K562 (cell line): Measurements from ENCODE around the gene DCTN5. TPM values are rescaled to one million over a fixed set of nuclear protein-coding genes. Genes with fewer than 3 reads are reported as not detected.

ENCODE experiments used
- CCNT2 ChIP-seq: IDR thresholded peaks from 2 replicates; pipeline ENCODE4 v1.6.1; 2011; ENCODE audit warnings: borderline replicate concordance, low read depth, mild to moderate bottlenecking, moderate library complexity, mixed read lengths, low read length; ENCODE audit not compliant: insufficient read length; ENCODE audit errors: extremely low read depth
- CEBPB ChIP-seq: fragments of 450-650 bp; IDR thresholded peaks from 2 replicates; pipeline ENCODE4 v1.6.1; 2016; ENCODE audit warnings: missing genetic modification characterization, missing compliant biosample characterization
- COPS2 ChIP-seq: fragments of 450-650 bp; conservative IDR thresholded peaks from 2 replicates; pipeline ENCODE4 v1.6.1; 2016; ENCODE audit warnings: mild to moderate bottlenecking, moderate library complexity
- EP400 ChIP-seq: fragments of 450-650 bp; IDR thresholded peaks from 2 replicates; pipeline ENCODE4 v1.6.1; 2017; ENCODE audit warnings: antibody characterized with exemption, mild to moderate bottlenecking, moderate library complexity
- FOS ChIP-seq: IDR thresholded peaks from 3 replicates; pipeline ENCODE4 v1.6.1; 2011; ENCODE audit not compliant: insufficient read length; ENCODE audit errors: extremely low read depth
- HDAC8 ChIP-seq: fragments of 450-650 bp; IDR thresholded peaks from 2 replicates; pipeline ENCODE4 v1.6.1; 2016; ENCODE audit warnings: mild to moderate bottlenecking, missing genetic modification characterization, moderate library complexity, missing compliant biosample characterization
- HDGF ChIP-seq: fragments of 450-650 bp; IDR thresholded peaks from 2 replicates; pipeline ENCODE4 v1.6.1; 2016
- HLTF ChIP-seq: fragments of 450-650 bp; IDR thresholded peaks from 2 replicates; pipeline ENCODE4 v1.6.1; 2016
- HNRNPUL1 ChIP-seq: fragments of 200-400 bp; formaldehyde crosslinking; IDR thresholded peaks from 2 replicates; pipeline ENCODE4 v1.6.1; 2017; ENCODE audit warnings: low read length
- MNT ChIP-seq, 2 experiments: fragments of 450-650 bp; conservative IDR thresholded peaks; 2 replicates each; pipeline ENCODE4 v1.6.1; 2017; ENCODE audit warnings: mild to moderate bottlenecking in 2 of 2, moderate library complexity in 2 of 2
- MTA1 ChIP-seq: fragments of 450-650 bp; IDR thresholded peaks from 2 replicates; pipeline ENCODE4 v1.6.1; 2017; ENCODE audit warnings: borderline replicate concordance
- MTA3 ChIP-seq: fragments of 450-650 bp; formaldehyde crosslinking; IDR thresholded peaks from 2 replicates; pipeline ENCODE4 v1.6.1; 2017; ENCODE audit warnings: mild to moderate bottlenecking, borderline replicate concordance
- NFIX ChIP-seq: fragments of 250-450 bp; sonication (Bioruptor Pico); IDR thresholded peaks from 2 replicates; pipeline ENCODE4 v1.4.0; 2020; ENCODE audit warnings: low read depth, mild to moderate bottlenecking, moderate library complexity
- NR2C1 ChIP-seq, 2 experiments: fragments of 450-650 bp; IDR thresholded peaks; 2 replicates each; pipeline ENCODE4 v1.6.1; 2017; ENCODE audit warnings: mild to moderate bottlenecking in 2 of 2, antibody characterized with exemption in 1 of 2, inconsistent platforms in 1 of 2, missing compliant biosample characterization in 1 of 2, missing genetic modification characterization in 1 of 2
- POLR2A ChIP-seq: fragments of 450-650 bp; conservative IDR thresholded peaks from 2 replicates; pipeline ENCODE4 v1.6.1; 2016
- RBFOX2 ChIP-seq: fragments of 200-400 bp; formaldehyde crosslinking; IDR thresholded peaks from 2 replicates; pipeline ENCODE4 v1.6.1; 2017; ENCODE audit warnings: low read depth, mild to moderate bottlenecking, low read length, moderate library complexity
- RBM14 ChIP-seq: fragments of 200-400 bp; formaldehyde crosslinking; IDR thresholded peaks from 2 replicates; pipeline ENCODE4 v1.6.1; 2018; ENCODE audit warnings: low read depth, mild to moderate bottlenecking, low read length, moderate library complexity, borderline replicate concordance; ENCODE audit not compliant: insufficient read depth
- SMC3 ChIP-seq: conservative IDR thresholded peaks from 2 replicates; pipeline ENCODE4 v1.6.1; 2011; ENCODE audit warnings: low read depth, low read length, improper control_type of control experiment; ENCODE audit not compliant: insufficient read depth
- SNAPC5 ChIP-seq: fragments of 250-450 bp; sonication (Bioruptor Pico); IDR thresholded peaks from 2 replicates; pipeline ENCODE4 v1.8.0; 2021; ENCODE audit warnings: moderate library complexity, mild to moderate bottlenecking, inconsistent platforms
- SOX6 ChIP-seq: fragments of 450-650 bp; IDR thresholded peaks from 2 replicates; pipeline ENCODE4 v1.6.1; 2014; ENCODE audit warnings: mild to moderate bottlenecking
- SRSF1 ChIP-seq: fragments of 200-400 bp; formaldehyde crosslinking; IDR thresholded peaks from 2 replicates; pipeline ENCODE4 v1.6.1; 2017; ENCODE audit warnings: mild to moderate bottlenecking, low read depth, low read length, moderate library complexity
- ZBED1 ChIP-seq: IDR thresholded peaks from 2 replicates; pipeline ENCODE4 v1.6.1; 2014
- ZBTB26 ChIP-seq: fragments of 450-650 bp; formaldehyde crosslinking; IDR thresholded peaks from 2 replicates; pipeline ENCODE4 v1.4.0; 2022; ENCODE audit warnings: missing genetic modification characterization
- ZEB2 ChIP-seq: fragments of 450-650 bp; IDR thresholded peaks from 2 replicates; pipeline ENCODE4 v1.6.1; 2016
- ZFP30 ChIP-seq: fragments of 250-450 bp; sonication (Bioruptor Pico); IDR thresholded peaks from 2 replicates; pipeline ENCODE4 v1.8.0; 2022; ENCODE audit warnings: moderate library complexity, mild to moderate bottlenecking, inconsistent platforms, borderline replicate concordance
- ZNF76 ChIP-seq: fragments of 250-450 bp; sonication (Bioruptor Pico); IDR thresholded peaks from 2 replicates; pipeline ENCODE4 v1.4.0; 2020; ENCODE audit warnings: mild to moderate bottlenecking, moderate library complexity, borderline replicate concordance
- polyA plus RNA-seq, 8 experiments: library from polyadenylated mRNA; depleted of rRNA in 4 of 8; stranded (reverse) in 5 of 8; unstranded in 3 of 8; fragments of >200 nt; fragmentation: Nextera tagmentation in 2 of 8; fragmentation: Illumina TruSeq in 1 of 8; extraction: Ambion mirVana in 2 of 8; extraction: Trizol in 1 of 8; gene quantifications; 2 replicates each; pipeline versions ENCODE4 v1.2.1 to v1.2.3, GENCODE V29; 2011 to 2014; ENCODE audit warnings: inconsistent platforms in 1 of 8, missing spikeins in 1 of 8
- total RNA-seq, 7 experiments: library from RNA; depleted of rRNA in 6 of 7; stranded (reverse); fragments of >200 nt in 6 of 7; fragmentation: Illumina TruSeq in 2 of 7; extraction: Trizol in 2 of 7; gene quantifications; 2 replicates each; pipeline versions ENCODE4 v1.2.1 to v1.2.3, GENCODE V29; 2011 to 2021; ENCODE audit warnings: low replicate concordance in 1 of 7
- TF ChIP-seq, protein P1 (sequence below): sonication (generic); formaldehyde crosslinking; IDR thresholded peaks from 2 replicates; pipeline ENCODE4 v1.8.1; 2023; ENCODE audit warnings: mild to moderate bottlenecking, missing genetic modification reagents, moderate library complexity

The DCTN5 gene
- total and polyA plus RNA-seq, 9 of the 15 experiments (the other 6 are each of a cell fraction or from before 2014, with no cell fraction given): 35.8 to 149 (median 75.9) TPM

- TF ChIP-seq ZFP30 (CRISPR knock-in tag) (no peak), CCNT2 (peak; percentile 88), ZBED1 (no peak), HDGF (no peak), HLTF (no peak), NR2C1 (IDR thresholded peaks at IDR 0.05) (no peak), NR2C1 (tag; IDR thresholded peaks at IDR 0.05) (no peak), RBFOX2 (peak; percentile 90), MTA1 (0 out of 2 replicates have a peak, but pooled peaks have one; percentile 15), HNRNPUL1 (no peak), FOS (no peak), SOX6 (peak; percentile 64; the same call in 1 of the 2 replicates), SRSF1 (no peak), NFIX (CRISPR knock-in tag) (no peak), POLR2A (peak; percentile 82), CEBPB (tag) (no peak), ZEB2 (no peak), MNT (conservative IDR thresholded peaks at IDR 0.05) (peak; percentile 78 to 90), EP400 (peak; percentile 90), RBM14 (no peak), MTA3 (peak; percentile 84; the same call in 1 of the 2 replicates), ZNF76 (CRISPR knock-in tag) (no peak), ZBTB26 (CRISPR knock-in tag) (no peak), SMC3 (no peak; the same call in 1 of the 2 replicates), HDAC8 (tag) (no peak), COPS2 (no peak), SNAPC5 (CRISPR knock-in tag) (no peak)
- TF ChIP-seq, protein P1, sequence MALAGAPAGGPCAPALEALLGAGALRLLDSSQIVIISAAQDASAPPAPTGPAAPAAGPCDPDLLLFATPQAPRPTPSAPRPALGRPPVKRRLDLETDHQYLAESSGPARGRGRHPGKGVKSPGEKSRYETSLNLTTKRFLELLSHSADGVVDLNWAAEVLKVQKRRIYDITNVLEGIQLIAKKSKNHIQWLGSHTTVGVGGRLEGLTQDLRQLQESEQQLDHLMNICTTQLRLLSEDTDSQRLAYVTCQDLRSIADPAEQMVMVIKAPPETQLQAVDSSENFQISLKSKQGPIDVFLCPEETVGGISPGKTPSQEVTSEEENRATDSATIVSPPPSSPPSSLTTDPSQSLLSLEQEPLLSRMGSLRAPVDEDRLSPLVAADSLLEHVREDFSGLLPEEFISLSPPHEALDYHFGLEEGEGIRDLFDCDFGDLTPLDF (CRISPR knock-in tag): no peak; the same call in 1 of the 2 replicates
Measured at GRCh38 chr16:23595951-23596720, 45.1 kb upstream of the DCTN5 start, which contains the start of gene NDUFAB1 (continued).
